ENCODE measurements around the gene AEBP1. TPM values are rescaled to one million over a fixed set of nuclear protein-coding genes. Genes with fewer than 3 reads are reported as not detected.

The AEBP1 gene
- total RNA-seq, 1 donor from 2014 or later = 22.2 TPM

DNA sequence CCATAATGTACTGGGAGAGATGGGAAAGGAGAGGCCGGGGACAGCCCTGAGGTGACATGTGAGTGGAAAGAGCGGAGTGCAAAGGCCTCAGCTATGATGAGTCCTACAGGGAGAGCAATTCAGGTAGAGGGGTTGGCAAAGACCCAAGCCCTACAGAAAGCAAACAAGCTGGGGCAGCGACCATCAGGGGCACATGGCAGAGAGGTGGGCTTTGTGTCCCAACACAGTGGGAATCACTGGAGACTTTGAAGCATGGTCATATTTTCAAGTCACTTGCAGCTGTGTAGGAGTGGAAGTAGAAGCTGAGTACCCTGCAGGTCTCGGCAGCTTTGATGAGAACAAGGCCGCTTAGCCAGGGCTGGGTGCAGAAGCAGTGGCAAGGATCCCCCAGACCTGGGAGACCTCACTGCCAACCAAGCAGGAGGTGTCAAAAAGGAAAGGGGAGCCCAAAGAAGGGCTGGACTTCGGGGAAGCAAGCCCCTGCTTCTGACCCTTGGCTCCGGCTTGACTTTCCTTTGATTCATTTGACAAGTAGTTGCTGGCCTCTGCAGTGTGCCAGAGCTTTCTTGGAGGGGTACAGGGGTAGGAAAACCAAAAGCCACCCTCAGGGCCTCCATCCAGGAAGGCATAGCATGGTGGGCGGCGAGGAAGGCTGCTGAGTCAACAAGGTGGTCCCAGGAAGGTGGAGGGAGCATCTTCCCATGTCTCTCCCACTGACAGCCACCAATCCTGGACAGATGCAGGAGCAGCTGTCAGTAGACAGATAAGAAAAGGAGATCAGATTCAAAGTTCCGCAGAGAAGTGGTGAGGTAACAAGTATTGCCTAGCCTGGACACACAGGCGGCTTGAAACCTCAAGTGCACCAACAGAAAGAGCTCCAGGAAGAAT lies 36.8 kb upstream of the AEBP1 start:
- Mint-ChIP-seq H3K27ac (ENCODE audit: unreplicated experiment) (peak overlapping the region; percentile 54), H3K9me3 (ENCODE audit: unreplicated experiment) (no peaks in the 10 kb centered on the region), H3K27me3 (ENCODE audit: unreplicated experiment) (peaks cover 13% of the 10 kb centered on the region), H3K36me3 (ENCODE audit: low read depth, unreplicated experiment) (peaks cover 5% of the 10 kb centered on the region), H3K4me1 (ENCODE audit: unreplicated experiment) (no peaks in the 10 kb centered on the region), H3K4me3 (ENCODE audit: unreplicated experiment) (peak overlapping the region; percentile 29)
- TF ChIP-seq, protein P1, sequence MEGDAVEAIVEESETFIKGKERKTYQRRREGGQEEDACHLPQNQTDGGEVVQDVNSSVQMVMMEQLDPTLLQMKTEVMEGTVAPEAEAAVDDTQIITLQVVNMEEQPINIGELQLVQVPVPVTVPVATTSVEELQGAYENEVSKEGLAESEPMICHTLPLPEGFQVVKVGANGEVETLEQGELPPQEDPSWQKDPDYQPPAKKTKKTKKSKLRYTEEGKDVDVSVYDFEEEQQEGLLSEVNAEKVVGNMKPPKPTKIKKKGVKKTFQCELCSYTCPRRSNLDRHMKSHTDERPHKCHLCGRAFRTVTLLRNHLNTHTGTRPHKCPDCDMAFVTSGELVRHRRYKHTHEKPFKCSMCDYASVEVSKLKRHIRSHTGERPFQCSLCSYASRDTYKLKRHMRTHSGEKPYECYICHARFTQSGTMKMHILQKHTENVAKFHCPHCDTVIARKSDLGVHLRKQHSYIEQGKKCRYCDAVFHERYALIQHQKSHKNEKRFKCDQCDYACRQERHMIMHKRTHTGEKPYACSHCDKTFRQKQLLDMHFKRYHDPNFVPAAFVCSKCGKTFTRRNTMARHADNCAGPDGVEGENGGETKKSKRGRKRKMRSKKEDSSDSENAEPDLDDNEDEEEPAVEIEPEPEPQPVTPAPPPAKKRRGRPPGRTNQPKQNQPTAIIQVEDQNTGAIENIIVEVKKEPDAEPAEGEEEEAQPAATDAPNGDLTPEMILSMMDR (IDR thresholded peaks at IDR 0.05; ENCODE audit: unreplicated experiment) = no peak
- DNase-seq (ENCODE audit: low spot score) = no peak

DNA sequence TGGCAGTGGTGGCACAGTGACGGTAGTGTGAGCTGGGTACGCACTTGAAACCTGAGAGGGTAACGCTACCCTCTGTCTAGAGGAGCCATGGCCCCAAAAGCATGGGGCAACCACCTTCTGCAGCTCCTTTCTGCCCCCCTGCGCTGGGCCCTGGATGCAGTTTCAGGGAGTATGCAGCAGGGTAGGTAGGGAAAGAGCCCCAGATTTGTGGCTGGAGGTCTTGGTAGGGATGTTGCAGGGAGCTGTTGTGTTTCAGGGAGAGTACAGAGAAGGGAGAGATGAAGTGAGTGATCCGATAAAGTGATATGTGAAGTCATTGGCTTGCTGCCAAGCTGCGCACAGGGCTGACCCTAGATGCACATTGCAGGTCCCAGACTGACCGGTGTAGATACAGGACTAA lies 36.1 kb upstream of the AEBP1 start:
- Mint-ChIP-seq H3K27me3 (ENCODE audit: unreplicated experiment) (peaks cover 15% of the 10 kb centered on the region), H3K9me3 (ENCODE audit: unreplicated experiment) (no peaks in the 10 kb centered on the region), H3K4me3 (ENCODE audit: unreplicated experiment) (no peak overlapping the region), H3K4me1 (ENCODE audit: unreplicated experiment) (no peaks in the 10 kb centered on the region), H3K36me3 (ENCODE audit: low read depth, unreplicated experiment) (peaks cover 5% of the 10 kb centered on the region), H3K27ac (ENCODE audit: unreplicated experiment) (no peak overlapping the region)
- DNase-seq (ENCODE audit: low spot score) = no peak
- TF ChIP-seq, protein P1 (IDR thresholded peaks at IDR 0.05; ENCODE audit: unreplicated experiment) = no peak

DNA sequence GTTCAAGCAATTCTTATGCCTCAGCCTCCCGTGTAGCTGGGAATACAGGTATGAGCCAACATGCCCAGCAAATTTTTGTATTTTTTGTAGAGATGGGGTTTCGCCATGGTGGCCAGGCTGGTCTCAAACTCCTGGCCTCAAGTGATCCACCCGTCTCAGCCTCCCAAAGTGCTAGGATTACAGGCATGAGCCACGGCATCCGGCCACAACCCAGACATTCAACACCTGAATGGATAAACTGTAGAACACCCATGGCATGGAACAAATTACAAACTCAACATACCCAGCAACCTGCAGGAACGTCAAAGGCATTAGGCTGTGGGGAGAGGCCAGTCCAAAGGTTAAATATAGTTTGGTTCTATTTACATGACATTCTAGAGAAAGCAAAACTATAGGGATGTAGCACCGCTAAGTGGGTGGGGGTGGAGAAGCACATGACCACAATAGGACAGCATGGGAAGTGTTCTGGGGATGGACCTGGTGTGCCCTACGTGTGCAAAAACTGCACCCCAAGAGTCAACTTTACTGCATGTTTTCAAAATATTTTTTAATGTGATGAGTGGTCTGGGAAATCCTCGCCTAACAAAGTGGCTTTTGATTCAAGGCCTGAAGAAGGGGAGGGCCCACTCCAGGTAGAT lies 32.3 kb upstream of the AEBP1 start:
- no peak overlapping the region for H3K27ac Mint-ChIP-seq (ENCODE audit: unreplicated experiment)
- TF ChIP-seq, protein P1 (IDR thresholded peaks at IDR 0.05; ENCODE audit: unreplicated experiment) = no peak
- H3K4me3 Mint-ChIP-seq (ENCODE audit: unreplicated experiment) = peak overlapping the region; percentile 59
- peaks cover 11% of the 10 kb centered on the region for H3K36me3 Mint-ChIP-seq (ENCODE audit: low read depth, unreplicated experiment)
- H3K9me3 Mint-ChIP-seq (ENCODE audit: unreplicated experiment) = no peaks in the 10 kb centered on the region
- no peak for DNase-seq (ENCODE audit: low spot score)
- H3K27me3 Mint-ChIP-seq (ENCODE audit: unreplicated experiment) = peaks cover 8% of the 10 kb centered on the region
- H3K4me1 Mint-ChIP-seq (ENCODE audit: unreplicated experiment) = no peaks in the 10 kb centered on the region

DNA sequence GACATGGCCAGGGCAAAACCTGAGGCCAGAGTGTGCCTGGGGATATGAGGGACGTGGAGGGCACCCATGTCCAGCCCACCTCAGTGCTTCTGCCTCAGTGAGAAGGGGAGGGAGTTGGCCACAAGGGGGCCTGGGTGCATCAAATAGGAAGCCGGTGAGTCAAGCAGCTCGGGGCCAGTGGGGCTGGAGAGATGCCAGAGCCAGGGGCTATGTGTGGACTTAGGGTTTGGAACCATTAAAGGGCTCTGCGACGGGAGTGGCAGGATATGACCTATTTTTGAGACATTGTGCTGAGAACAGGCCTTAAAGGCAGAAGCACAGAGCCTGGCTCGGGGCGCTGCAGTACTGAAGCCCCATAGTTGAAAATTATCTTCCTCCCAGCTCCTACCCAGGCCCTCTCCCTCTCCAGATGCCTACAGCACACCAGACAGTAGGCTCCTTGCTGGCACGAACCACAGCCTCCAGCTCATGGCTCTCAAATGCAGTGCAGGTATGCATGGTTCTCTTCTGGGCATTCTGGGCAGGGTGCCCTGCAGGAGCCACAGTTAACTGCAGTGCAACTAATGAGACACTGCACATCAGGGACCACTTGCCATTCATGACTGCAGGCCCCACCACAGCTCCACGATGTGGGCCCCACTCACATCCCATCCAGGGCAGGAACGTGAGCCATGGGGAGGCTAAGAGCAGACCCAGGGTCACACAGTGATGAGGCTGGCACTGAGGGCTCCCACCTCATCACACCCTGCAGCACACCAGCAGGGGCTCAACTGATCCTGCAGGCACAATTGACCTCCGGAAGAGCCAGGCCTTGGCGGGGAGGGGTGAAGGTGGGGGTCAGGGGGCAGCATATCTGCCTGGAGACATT lies 31.5 kb upstream of the AEBP1 start:
- H3K27ac Mint-ChIP-seq (ENCODE audit: unreplicated experiment) = no peak overlapping the region
- no peaks in the 10 kb centered on the region for H3K9me3 Mint-ChIP-seq (ENCODE audit: unreplicated experiment)

More for the DNA sequence above, 31.5 kb upstream of the AEBP1 start:
- Mint-ChIP-seq H3K4me3 (ENCODE audit: unreplicated experiment) (peak overlapping the region; percentile 59), H3K27me3 (ENCODE audit: unreplicated experiment) (peaks cover 9% of the 10 kb centered on the region), H3K36me3 (ENCODE audit: low read depth, unreplicated experiment) (peaks cover 12% of the 10 kb centered on the region), H3K4me1 (ENCODE audit: unreplicated experiment) (no peaks in the 10 kb centered on the region)
- peak; percentile 63 for DNase-seq (ENCODE audit: low spot score)
- TF ChIP-seq, protein P1 (IDR thresholded peaks at IDR 0.05; ENCODE audit: unreplicated experiment) = peak; percentile 57
